H54 (cell line): ENCODE data around the gene SP100.

ENCODE experiments used
- DNase-seq: peaks from one replicate; pipeline ENCODE4 v3.0.0; 2011; ENCODE audit warnings: low spot score, mixed read lengths; ENCODE audit not compliant: insufficient read length
- FAIRE-seq: peaks from 3 replicates; lab custom pipeline; 2011; peaks lifted over from hg19 to GRCh38; lab: Jason Lieb, UNC
- POLR2A ChIP-seq: IDR thresholded peaks from 2 replicates; pipeline ENCODE4 v1.6.1; 2011; ENCODE audit warnings: low read depth, mild to moderate bottlenecking, low read length

SP100 gene

DNA sequence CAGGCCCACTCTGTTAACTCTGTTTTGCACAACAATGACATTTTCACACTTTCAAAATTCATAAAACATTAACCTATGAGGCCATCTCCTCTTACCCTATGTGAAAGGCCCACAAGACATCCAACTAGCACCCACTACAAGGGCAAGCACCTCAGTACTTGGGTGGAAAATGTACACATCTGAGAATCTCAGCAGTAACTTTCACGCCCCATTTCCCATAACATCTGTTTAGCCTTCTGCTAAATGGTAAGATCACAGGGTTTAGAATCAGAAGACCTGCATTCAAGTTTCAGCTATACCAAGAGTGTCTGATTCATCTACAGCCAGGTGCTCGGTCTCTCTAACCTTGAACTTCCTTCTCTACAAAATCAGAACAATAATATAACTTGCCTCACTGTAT lies 89.2 kb downstream of the SP100 start:
- TF ChIP-seq POLR2A = no peak
- DNase-seq (no peak), FAIRE-seq (no peak)

DNA sequence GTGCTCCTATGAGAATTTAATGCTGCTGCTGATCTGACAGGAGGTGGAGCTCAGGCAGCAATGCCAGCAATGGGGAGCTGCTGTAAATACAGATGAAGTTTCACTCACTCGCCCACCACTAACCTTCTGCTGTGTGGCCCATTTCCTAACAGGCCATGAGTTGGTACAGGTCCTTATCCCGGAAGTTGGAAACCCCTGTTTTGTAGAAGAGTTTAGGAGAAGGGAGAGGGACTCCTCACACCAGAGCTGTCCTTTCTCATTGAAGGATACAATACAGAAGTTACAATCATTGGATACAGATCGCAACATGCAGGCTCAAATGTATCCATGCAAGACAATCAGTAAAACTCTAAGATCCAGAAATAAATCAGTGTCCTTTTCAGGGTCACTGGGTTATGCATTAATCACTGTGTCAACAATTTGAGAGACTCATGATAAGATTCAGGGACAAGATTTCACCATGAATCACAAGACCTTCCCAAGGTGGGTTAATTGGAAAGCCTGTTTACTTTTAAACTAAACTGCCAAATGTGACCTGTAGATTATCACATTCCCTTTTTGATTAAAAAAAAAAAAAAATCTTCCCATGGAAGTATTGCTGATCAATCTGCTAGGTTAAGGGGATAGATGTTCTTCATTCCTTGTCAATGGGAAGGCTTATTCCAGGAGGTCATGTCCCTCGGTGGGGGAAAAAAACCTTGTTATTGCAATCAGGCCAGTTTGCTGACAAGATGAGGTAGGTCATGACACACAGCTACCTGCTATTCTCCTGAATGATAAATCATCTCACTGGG lies 97.2 kb downstream of the SP100 start:
- no peak for TF ChIP-seq POLR2A
- FAIRE-seq (no peak), DNase-seq (no peak)

DNA sequence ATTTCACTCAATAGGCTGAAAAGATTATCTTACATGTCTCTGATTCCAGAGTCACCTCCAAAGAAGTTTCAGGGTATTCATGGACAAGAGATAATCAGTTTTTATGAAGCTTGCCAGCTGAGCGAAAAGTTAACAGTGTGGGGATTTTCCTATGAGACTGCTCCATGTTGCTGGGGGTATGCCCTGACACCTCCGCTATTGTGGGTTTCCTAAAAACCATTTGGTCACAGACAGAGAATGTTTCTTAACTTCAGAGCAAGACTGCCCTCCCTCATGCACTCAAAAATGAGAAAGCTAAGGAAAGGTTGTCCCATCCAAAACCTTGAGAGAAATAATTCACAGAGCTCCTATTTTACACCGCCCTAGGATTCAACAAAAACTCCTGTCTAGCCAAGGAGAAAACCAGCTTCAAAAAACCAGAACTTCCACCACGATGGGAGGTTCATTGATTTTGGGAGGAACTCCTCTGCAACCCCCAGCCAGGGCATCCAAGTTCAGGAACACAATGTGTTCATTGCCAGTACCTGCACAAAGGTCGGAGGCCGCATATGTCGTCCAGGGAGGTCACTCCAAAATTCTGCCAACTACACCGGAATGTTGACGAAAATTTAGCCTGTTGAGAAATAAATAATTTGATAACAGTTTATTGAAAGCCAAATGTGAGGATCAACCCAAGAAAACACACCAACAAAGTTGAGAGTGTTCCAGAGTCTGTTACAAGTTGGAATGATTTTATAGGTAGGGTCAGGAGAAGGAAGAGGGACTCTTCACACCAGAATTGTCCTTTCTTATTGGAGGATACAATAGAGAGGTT lies 104.3 kb downstream of the SP100 start:
- DNase-seq (no peak), FAIRE-seq (peak; percentile 73)
- TF ChIP-seq POLR2A = no peak

DNA sequence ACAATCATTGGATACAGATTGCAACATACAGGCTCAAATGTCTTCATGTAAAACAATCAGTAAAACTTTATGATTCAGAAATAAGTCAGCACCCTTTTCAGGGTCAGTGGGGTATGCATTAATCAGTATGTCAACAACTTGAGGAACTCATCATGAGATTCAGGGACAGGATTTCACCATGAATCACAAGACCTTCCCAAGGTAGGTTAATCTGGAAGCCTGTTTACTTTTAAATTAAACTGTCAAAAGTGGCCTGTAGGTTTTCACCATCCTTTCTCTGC lies 104.8 kb downstream of the SP100 start:
- TF ChIP-seq POLR2A = no peak
- no peak for DNase-seq
- no peak for FAIRE-seq

DNA sequence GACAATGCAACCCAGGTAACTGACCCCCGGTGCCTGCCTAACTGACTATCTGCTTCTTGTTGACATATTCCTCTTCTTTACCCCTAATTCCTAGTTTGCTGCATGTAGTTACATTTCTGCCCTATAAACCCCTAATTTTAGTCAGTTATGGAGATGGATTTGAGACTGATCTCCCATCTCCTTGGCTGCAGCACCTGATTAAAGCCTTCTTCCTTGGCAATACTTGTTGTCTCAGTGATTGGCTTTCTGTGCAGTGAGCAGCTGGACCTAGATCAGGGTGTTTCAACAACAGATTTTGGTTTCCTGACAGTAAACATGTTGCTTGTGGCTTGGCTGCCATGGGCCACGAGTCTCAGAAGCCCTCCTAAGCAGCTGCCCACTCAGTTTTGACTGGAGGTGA lies 105.4 kb downstream of the SP100 start:
- TF ChIP-seq POLR2A = no peak
- FAIRE-seq (no peak), DNase-seq (no peak)

DNA sequence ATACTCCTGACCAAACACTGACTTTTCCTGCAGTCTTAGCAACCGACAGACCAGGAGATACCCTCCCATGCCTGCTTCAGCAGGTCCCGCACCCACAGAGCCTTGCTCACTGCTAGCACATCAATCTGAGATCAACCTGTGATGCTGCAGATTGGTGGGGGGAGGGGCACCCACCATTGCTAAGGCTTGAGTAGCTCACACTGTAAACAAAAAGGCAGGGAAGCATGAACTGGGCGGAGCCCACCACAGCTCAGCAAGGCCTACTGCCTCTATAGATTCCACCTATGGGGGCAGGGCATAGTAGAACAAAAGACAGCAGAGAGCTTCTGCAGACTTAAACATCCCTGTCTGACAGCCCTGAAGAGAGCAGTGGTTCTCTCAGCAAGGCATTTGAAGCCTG lies 109.7 kb downstream of the SP100 start:
- no peak for DNase-seq
- TF ChIP-seq POLR2A = no peak
- no peak for FAIRE-seq

DNA sequence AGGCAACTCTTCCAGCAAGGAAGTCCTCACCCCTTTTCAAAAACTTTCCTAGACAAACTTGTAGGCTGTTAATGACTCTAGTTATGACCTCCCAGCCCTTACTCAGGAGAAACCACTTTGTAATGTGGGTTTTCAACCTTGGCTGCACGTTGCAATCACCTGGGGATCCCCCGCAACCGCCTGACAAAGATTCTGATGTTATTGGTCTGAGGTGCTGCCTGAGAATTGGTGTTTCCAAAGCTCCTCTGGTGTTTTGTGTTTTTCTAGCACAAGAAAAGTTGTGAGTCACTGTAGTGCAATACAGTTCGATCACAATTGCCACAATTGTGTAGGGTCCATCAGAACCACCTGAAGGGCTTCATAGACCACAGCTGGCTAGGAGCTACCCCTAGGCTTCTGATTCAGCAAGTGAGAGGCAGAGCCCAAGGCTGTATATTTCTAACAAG lies 121.6 kb downstream of the SP100 start:
- DNase-seq = no peak
- TF ChIP-seq POLR2A = no peak
- FAIRE-seq = no peak

DNA sequence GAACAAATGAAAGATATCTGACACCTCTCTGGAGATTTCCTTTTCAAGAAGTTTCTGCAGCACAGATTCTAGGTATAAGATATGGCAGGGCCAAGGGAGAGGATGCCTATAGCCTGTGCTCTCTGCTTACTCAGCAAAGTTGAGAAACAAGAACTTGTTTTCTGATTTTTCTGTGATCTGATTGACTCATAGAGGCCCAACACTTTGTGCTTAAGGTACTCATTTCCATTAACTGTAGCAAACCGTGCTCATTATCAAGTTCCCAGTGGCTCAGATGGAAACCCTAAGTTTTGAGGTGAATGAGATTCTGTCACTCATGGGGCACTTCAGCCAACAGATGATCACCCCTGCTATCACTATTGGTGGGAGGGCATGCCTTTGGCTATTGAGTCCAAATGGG lies 124.3 kb downstream of the SP100 start:
- DNase-seq (no peak), FAIRE-seq (no peak)
- TF ChIP-seq POLR2A = no peak

DNA sequence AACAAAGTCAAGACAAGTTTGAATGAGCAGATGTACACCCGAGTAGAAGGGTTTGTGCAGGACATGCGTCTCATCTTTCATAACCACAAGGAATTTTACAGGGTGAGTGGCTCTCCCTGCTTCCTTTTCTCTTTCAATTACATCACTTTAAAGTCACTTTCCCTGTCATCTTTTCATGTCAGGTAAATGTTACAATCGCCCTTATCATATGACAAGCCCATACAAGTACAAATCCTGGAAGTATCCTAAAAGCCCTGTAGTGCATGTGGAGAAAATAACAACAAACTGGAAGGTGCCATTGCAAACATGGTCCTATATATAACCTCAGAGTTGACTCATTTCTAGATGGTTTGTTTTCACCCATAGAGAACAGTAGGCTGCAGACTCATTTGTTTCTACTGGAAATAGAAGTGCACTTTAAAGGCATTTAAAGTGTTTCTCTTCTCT lies 126.0 kb downstream of the SP100 start:
- DNase-seq (no peak), FAIRE-seq (no peak)

DNA sequence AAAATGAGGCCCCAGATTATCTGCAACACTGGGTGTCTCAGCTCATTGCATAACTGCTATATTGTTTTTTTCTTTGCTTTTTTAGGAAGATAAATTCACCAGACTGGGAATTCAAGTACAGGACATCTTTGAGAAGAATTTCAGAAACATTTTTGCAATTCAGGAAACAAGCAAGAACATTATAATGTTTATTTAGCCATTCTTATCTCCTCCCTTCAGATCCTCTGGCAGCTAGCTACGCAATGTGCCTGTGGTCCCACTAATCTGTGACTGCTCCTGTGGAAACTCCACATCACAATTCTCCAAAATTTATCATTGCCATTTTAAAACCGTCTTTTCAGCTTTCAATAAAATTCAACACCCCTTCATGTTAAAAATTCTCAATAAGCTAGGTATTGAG lies 126.8 kb downstream of the SP100 start:
- FAIRE-seq (no peak), DNase-seq (no peak)
- TF ChIP-seq POLR2A = no peak

More for the DNA sequence above, 126.0 kb downstream of the SP100 start:
- no peak for TF ChIP-seq POLR2A

DNA sequence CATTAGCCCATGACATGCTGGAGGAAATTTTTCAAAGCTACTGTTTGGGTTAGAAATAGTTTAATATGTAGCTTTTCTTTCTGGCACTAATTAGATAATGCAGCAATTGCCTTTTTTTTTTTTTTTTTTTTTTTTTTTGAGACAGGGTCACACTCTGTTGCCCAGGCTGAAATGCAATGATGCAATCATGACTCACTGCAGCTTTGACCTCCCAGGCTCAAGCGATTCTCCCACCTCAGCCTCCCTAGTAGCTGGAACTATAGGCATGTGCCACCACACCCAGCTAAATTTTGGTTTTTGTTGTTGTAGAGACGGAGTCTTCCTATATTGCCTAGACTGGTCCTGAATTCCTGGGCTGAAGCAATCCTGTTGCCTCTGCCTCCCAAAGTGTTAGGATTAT lies 136.2 kb downstream of the SP100 start:
- DNase-seq (no peak), FAIRE-seq (no peak)
- no peak for TF ChIP-seq POLR2A

DNA sequence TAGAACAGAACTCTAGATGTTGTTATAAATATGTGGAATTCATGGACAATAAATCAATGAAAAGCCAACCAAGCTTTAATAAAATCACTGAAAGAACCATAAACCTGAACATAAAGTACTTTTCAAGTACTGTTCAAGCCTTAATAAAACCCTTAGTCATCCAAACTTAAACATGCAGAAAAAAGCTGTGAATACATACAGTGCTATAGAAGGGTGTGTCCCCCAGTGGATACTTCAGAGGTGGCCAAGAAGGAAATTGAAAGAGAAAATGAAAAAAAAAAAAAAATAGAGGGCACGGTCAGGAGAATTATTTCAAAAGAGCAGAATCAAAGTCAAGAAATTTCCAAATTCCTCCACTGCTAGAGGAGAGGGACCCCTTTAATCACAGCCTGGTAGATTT lies 141.1 kb downstream of the SP100 start:
- TF ChIP-seq POLR2A = no peak
- no peak for DNase-seq
- FAIRE-seq = no peak

DNA sequence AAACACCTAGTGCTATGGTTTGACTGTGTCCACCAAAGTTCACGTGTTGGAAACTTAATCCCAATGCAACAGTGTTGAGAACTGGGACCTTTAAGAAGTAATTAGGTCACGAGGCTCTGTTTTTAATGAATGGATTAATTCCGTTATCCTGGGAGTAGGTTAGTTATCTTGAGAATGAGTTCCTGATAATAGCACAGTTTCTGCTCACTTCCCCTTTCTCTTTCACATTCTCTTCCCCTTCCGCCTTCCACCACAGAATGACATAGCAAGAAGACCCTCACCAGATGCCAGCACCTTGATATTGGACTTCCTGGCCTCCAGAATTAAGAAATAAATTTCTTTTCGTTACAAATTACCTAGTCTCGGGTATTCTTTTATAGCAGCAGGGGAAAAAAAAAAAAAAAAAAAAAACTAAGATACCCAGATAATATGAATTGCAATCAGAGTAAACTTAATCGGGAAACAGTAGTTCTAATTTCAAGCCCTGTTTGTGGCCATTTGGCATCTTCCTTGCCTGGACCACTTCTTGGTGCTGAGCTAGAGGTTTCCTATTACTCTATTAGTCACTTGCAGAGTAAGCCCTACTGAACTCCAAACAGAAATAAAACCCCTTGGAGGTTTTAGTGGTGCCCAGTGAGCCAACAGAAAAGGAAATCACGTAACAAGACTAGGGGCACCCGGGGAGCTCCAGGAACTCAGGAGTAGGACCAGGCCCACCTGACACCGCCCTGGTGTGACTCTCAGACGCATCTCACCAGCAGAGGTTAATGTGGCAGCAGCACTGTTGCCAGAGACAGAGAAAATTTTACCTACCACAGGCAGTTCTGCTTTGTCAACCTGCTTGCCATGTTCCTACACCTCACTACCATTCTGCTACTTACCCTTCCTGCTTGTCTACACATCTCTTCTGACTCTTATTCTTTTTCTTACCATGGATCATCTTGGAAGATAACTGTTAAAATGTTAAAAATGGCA lies 149.1 kb downstream of the SP100 start:
- TF ChIP-seq POLR2A = no peak
- peak; percentile 68 for FAIRE-seq
- DNase-seq = peak; percentile 26

DNA sequence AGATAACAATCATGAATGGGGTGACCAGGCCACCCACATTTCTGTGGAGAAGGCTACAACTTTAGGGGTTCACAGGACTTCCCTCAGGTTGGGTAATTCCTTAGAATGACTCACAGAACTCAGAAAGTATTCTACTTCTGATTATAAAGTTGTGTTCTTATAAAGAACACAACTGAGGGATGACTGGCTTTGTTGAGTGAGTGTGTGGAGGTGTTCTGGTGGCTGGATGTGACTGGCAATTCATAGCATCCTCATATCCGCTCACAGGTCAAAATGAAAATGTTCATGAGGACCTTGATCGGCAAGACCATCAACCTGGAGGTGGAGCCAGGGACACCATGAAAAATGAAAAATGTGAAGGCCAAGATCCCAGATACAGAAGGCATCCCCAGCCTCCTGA lies 153.3 kb downstream of the SP100 start:
- no peak for TF ChIP-seq POLR2A
- FAIRE-seq (no peak), DNase-seq (no peak)

DNA sequence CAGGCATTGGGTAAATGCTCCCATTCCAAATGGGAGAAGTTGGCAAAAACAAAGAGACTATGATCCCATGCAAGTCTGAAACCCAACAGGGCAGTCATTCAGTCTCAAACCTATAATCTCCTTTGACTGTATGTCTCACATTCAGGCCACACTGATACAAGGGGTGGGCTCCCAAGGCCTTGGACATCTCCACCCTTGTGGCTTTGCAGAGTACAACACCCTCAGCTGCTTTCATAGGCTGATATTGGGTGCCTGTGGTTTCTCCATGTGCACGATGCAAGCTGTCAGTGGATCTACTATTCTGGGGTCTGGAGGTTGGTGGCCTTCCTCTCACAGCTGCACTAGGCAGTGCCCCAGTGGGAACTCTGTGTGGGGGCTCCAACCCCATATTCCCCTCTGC lies 155.0 kb downstream of the SP100 start:
- no peak for DNase-seq
- FAIRE-seq = no peak

More for the DNA sequence above, 155.0 kb downstream of the SP100 start:
- TF ChIP-seq POLR2A = no peak
